ENCODE data around the gene ATP2A3. TPM values are rescaled to one million over a fixed set of nuclear protein-coding genes. Genes with fewer than 3 reads are reported as not detected.

ATP2A3 gene
- 1.3 and 2.4 TPM in 2 replicates for total RNA-seq

DNA sequence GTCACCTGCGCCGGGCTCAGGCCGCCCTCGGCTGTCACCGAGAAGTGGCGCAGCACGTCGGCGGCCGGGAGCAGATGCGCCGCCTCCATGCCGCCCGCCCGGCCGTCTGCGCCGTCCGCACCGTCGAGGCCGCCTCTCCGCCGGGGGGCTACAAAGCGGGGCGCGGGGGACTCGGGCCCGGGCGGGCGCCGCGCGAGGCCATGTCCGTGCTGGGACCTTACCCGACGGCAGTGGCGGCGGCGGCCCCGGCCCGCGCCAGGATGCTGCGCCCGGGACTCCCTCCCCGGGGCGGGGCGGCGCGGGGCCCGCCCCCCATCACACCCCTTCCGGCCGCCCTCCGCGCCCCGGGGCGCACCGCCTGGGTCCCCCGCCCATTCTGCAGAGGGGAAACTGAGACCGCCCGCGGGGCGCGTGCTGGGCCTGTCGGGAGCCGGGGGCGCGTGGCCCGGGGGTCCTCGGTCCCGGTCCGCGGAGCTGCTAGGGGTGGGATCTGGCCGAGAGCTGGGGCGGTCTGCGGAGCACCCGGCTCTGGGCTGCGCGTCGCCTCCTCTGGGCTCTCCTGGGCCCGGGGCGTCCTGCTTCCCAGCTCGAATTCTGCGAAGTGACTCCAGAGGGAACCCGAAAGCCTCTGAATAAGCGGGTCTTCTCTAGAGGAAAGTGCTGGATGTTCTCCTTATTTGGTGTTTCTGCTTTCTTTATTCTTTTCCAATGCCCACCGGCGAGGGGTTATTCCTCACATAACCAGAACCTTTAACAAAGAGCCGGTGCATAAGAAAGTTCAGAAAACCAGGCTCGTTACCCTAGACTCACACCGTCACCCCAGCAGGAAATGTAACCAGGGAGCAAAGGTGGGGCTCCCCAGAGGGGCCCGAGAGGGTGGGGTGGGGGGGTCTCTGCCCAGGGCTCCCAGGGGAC is at the start of gene ATP2A3:
ATP2A3 (minus strand) TSS at position 235 of the 915 bp plus-strand sequence; CDS start at position 89, 146 bp downstream.

DNA sequence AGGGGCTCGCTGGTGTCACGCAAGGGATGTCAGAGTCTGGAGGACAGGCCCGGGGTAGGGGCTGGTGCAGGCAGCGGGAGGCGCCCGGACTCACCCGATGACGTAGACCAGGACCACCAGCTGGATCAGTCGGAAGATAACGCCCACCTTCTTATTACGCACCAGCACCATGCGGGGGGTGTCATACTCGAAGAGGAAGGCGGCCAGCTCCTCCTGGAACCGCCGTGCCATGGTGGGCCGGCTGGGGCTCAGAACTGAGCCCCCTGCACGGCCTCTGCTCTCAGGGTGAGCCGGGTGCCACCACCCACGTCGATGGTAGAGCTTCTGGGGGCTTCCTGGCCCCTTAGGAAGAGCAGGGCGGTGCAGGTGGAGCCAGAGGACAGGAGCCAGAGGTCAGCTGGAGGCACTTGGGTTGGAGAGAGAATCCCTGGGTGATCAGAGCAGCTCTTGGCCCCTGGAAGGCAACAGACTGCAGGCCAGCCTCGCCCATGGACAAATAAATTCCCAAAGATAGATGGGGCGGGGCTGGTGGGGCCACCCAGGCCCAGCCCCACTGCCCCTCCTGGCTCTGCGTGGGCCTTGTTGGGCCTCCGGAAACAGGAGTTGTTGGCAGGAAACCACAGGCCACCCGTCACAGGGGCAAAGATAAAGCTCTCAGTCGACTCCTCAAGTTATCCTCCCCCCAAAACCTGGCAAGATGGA is 48.1 kb downstream of the ATP2A3 start, which contains the start of gene P2RX1:
P2RX1 (minus strand) TSS at position 471 of the 702 bp plus-strand sequence; CDS start at position 231, 240 bp downstream.

DNA sequence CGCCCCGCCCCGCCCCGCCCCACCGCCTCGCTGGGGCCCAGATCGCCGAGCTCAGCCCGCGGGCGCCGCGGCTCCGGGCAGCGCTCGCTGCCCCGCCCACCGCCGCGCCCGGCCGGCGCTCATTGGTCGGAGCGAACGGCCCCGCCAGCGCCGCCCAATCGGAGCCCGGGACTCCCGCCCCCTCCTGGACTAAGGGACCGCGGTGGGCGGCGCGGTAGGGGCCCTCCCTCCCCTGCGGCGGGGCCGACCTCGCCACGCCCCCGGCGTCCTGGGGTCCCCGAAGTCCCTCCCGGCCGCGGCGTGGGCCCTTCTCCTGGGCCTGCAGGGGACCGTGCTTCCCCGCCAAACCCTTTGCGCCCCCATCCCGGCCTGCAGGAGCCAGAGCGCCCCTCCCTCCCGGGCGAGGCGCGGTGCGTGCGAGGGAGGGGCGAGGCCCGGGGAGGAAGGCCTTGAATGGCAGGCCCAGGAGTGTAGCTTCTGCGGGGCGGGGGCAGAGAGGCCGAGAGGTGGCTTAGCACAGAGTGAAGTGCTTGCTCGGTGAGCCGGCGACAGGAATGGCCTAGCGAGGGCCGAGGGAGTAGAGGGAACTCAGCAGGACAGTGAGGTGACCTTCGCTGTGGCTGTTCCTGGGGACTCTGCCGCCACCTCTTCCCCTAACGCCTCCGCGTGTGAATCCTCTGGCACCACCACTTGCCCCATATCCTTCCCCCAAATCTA is 71.1 kb downstream of the ATP2A3 start, which contains the start of gene CAMKK1:
CAMKK1 (minus strand) TSS at position 51 of the 717 bp plus-strand sequence. CDS start 7,366 bp downstream, outside the sequence.

Other genes starting within 250 kb of the ATP2A3 start
- 1.1 and 1.9 TPM in 2 replicates for gene HASPIN, start 240.5 kb downstream of the ATP2A3 start, total RNA-seq
- 10.4 and 12.4 TPM in 2 replicates for gene ITGAE, start 163.2 kb downstream of the ATP2A3 start, total RNA-seq
- 17.4 and 20.1 TPM in 2 replicates for gene NCBP3, start 118.2 kb downstream of the ATP2A3 start, total RNA-seq
- 6.6 and 11.2 TPM in 2 replicates for gene CAMKK1, start 71.4 kb downstream of the ATP2A3 start, total RNA-seq
- 0.30 and 0.65 TPM in 2 replicates for gene P2RX1, start 48.0 kb downstream of the ATP2A3 start, total RNA-seq
- gene ZZEF1, start 178.6 kb upstream of the ATP2A3 start, total RNA-seq = 37.9 and 40.7 TPM in 2 replicates
- gene CYB5D2, start 178.8 kb upstream of the ATP2A3 start, total RNA-seq = 34.9 and 45.1 TPM in 2 replicates